Gastroesophageal sphincter (tissue), 3 donors: Measurements from ENCODE around the gene KAT2A.

Experiments used
- POLR2AphosphoS5 ChIP-seq: sonication (generic); formaldehyde crosslinking; IDR thresholded peaks from one replicate; pipeline ENCODE4 v1.6.1; 2017; ENCODE audit warnings: antibody characterized with exemption
- TF ChIP-seq, protein P1 (sequence below), 4 experiments: fragments of 200-600 bp in 2 of 4; fragments of 450-650 bp in 2 of 4; sonication (generic) in 1 of 4; IDR thresholded peaks; one replicate each; pipeline ENCODE4 v1.5.1; 2017 to 2019; ENCODE audit warnings: antibody characterized with exemption in 4 of 4, mild to moderate bottlenecking in 2 of 4, moderate library complexity in 2 of 4

DNA sequence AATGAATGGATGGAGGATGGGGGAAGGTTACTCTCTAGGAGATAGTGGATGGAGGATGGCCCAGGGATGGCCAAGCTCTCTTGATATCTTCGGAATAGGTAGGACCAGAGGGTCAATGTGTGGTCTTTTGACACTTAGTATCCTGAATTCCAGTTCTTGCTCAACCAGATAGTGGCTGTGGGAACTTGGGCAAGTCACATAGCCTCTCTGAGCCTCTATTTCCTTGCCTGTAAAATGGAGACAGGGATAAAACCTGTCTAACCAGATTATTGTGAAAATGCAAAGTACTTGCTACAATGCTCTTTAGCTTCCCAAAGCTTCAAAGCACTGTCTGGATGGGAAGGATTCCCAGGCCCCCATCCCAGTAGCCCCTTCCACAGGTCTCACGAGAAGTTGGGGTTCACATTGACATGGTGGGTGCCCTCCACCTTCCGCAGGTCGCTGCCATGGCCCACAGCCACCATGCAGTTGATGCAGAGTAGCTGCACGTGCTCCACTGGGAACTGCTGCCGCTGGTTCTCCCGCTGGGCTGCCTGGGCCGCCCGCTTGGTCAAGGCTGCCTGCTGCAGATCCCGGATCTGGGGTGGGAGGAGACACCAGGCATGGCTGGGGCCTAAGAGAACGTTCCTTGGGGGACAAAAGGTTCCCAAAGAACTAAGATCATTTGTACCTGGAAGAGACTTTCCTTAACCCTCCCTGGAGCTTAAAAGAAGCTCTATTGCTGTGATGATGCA, 17.8 kb downstream of the KAT2A start:
- TF ChIP-seq POLR2AphosphoS5 = no peak
- TF ChIP-seq, protein P1, sequence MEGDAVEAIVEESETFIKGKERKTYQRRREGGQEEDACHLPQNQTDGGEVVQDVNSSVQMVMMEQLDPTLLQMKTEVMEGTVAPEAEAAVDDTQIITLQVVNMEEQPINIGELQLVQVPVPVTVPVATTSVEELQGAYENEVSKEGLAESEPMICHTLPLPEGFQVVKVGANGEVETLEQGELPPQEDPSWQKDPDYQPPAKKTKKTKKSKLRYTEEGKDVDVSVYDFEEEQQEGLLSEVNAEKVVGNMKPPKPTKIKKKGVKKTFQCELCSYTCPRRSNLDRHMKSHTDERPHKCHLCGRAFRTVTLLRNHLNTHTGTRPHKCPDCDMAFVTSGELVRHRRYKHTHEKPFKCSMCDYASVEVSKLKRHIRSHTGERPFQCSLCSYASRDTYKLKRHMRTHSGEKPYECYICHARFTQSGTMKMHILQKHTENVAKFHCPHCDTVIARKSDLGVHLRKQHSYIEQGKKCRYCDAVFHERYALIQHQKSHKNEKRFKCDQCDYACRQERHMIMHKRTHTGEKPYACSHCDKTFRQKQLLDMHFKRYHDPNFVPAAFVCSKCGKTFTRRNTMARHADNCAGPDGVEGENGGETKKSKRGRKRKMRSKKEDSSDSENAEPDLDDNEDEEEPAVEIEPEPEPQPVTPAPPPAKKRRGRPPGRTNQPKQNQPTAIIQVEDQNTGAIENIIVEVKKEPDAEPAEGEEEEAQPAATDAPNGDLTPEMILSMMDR (IDR thresholded peaks at IDR 0.05) = no peak
